ENCODE data around the gene APLF.

- no peak for TF ChIP-seq CTCF (IDR thresholded peaks at IDR 0.05; ENCODE audit: low read depth, low read length)
- no peak for TF ChIP-seq POLR2A (IDR thresholded peaks at IDR 0.05; ENCODE audit: extremely low read depth, insufficient read length)
- TF ChIP-seq, protein P1, sequence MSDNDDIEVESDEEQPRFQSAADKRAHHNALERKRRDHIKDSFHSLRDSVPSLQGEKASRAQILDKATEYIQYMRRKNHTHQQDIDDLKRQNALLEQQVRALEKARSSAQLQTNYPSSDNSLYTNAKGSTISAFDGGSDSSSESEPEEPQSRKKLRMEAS (IDR thresholded peaks at IDR 0.05; ENCODE audit: low read depth, low read length), result no peak
Observed at GRCh38 chr2:68559692-68560091, 92.3 kb downstream of the APLF start.
